Naive thymus-derived CD4-positive, alpha-beta T cell (primary cell): Measurements from ENCODE around the gene LRATD1. TPM values are rescaled to one million over a fixed set of nuclear protein-coding genes. Genes with fewer than 3 reads are reported as not detected.

Experiments
- ATAC-seq: fragments of 150-1000 bp; cut with Tn5 transposase; 2 replicates; pipeline ENCODE4 v1.10.0; 2021; ENCODE audit warnings: mild to moderate bottlenecking, moderate library complexity
- CTCF ChIA-PET: fragments of 350-600 bp; sonication (Branson Sonifier 250); formaldehyde crosslinking; loops from one replicate; lab custom pipeline; 2021; ENCODE audit warnings: antibody characterized with exemption; lab: Charles Lee
- POLR2A ChIA-PET: fragments of 350-600 bp; sonication (Branson Sonifier 250); formaldehyde crosslinking; loops from one replicate; lab custom pipeline; 2021; ENCODE audit warnings: antibody characterized with exemption, inconsistent platforms; lab: Charles Lee
- DNase-seq, 9 donors: peaks; one replicate each; pipeline versions ENCODE4 v3.0.0 to v3.0.0-alpha.2; 2020 to 2022; ENCODE audit warnings: mixed read lengths in 1 of 9
- H3K27ac ChIP-seq: one replicate; pipeline ENCODE4 v1.7.0; 2013; ENCODE audit warnings: mild to moderate bottlenecking, low read depth, low read length, moderate library complexity
- H3K27me3 ChIP-seq, 2 donors: one replicate each; pipeline ENCODE4 v1.7.0; 2013; ENCODE audit warnings: low read length in 2 of 2, mild to moderate bottlenecking in 2 of 2, moderate library complexity in 2 of 2; ENCODE audit not compliant: control insufficient read depth in 2 of 2, insufficient read depth in 2 of 2
- H3K36me3 ChIP-seq, 3 experiments: 1 replicate in 2 of 3; 2 replicates in 1 of 3; pipeline ENCODE4 v1.7.0; 2013; ENCODE audit warnings: low read length in 3 of 3, mild to moderate bottlenecking in 3 of 3, moderate library complexity in 1 of 3; ENCODE audit not compliant: insufficient read depth in 3 of 3, control insufficient read depth in 2 of 3
- H3K4me1 ChIP-seq, 2 donors: one replicate each; pipeline ENCODE4 v1.7.0; 2013; ENCODE audit warnings: low read length in 2 of 2, mild to moderate bottlenecking in 2 of 2, moderate library complexity in 1 of 2; ENCODE audit not compliant: control insufficient read depth in 2 of 2, insufficient read depth in 2 of 2
- H3K4me3 ChIP-seq: 2 replicates; pipeline ENCODE4 v1.7.0; 2013; ENCODE audit warnings: mild to moderate bottlenecking, low read length
- H3K9me3 ChIP-seq, 3 experiments: 1 replicate in 2 of 3; 2 replicates in 1 of 3; pipeline ENCODE4 v1.7.0; 2013; ENCODE audit warnings: low read length in 3 of 3; ENCODE audit not compliant: control insufficient read depth in 2 of 3
- H3K27ac Mint-ChIP-seq, 9 donors: one replicate each; pipeline ENCODE4 v1.8.0; 2020 to 2022; ENCODE audit warnings: mixed read lengths in 9 of 9, mild to moderate bottlenecking in 8 of 9, moderate library complexity in 5 of 9, inconsistent platforms in 2 of 9
- H3K27me3 Mint-ChIP-seq, 5 donors: one replicate each; pipeline ENCODE4 v1.8.0; 2021 to 2022; ENCODE audit warnings: mixed read lengths in 5 of 5, mild to moderate bottlenecking in 1 of 5
- H3K36me3 Mint-ChIP-seq, 5 donors: one replicate each; pipeline ENCODE4 v1.8.0; 2020 to 2022; ENCODE audit warnings: mixed read lengths in 5 of 5, mild to moderate bottlenecking in 3 of 5, inconsistent platforms in 1 of 5
- H3K4me1 Mint-ChIP-seq, 7 donors: one replicate each; pipeline ENCODE4 v1.8.0; 2020 to 2022; ENCODE audit warnings: mixed read lengths in 7 of 7, mild to moderate bottlenecking in 3 of 7, inconsistent platforms in 1 of 7
- H3K4me3 Mint-ChIP-seq, 10 donors: one replicate each; pipeline ENCODE4 v1.8.0; 2020 to 2022; ENCODE audit warnings: mild to moderate bottlenecking in 10 of 10, mixed read lengths in 10 of 10, moderate library complexity in 6 of 10, inconsistent platforms in 2 of 10
- H3K9me3 Mint-ChIP-seq, 11 donors: one replicate each; pipeline ENCODE4 v1.8.0; 2020 to 2022; ENCODE audit warnings: mixed read lengths in 11 of 11, mild to moderate bottlenecking in 4 of 11, inconsistent platforms in 1 of 11, moderate library complexity in 1 of 11
- intact Hi-C, 2 donors: fragments of 100-400 bp; cut with micrococcal nuclease; formaldehyde crosslinking; loops; one replicate each; pipeline ENCODE4 v1.15.1; 2023
- polyA plus RNA-seq, 2 donors: library from polyadenylated mRNA; unstranded; fragments of 300-500 nt; fragmentation: Illumina TruSeq; gene quantifications; one replicate each; pipeline ENCODE4 v1.2.3, GENCODE V29; 2021
- total RNA-seq, 6 experiments: library from RNA in 5 of 6; stranded (reverse) in 5 of 6; gene quantifications; 1 replicate in 5 of 6; 2 replicates in 1 of 6; pipeline ENCODE4 v1.2.3 and lab custom pipeline; 2021 to 2026

The LRATD1 gene
- total and polyA plus RNA-seq, 7 experiments from 2014 or later: not detected

- ATAC-seq (no peak), DNase-seq (no peak)
- Histone ChIP-seq H3K27me3 (no peaks in the 10 kb centered on the region), H3K4me3 (no peak overlapping the region), H3K36me3 (no peaks in the 10 kb centered on the region), H3K27ac (no peak overlapping the region), H3K4me1 (no peaks in the 10 kb centered on the region), H3K9me3 (no peaks in the 10 kb centered on the region)
- Mint-ChIP-seq H3K27me3 (peaks cover 0 to 22% (median 0%) of the 10 kb centered on the region in 5 donors), H3K4me1 (no peaks in the 10 kb centered on the region), H3K9me3 (peaks cover 0 to 6% (median 0%) of the 10 kb centered on the region in 11 donors), H3K4me3 (no peak overlapping the region), H3K36me3 (no peaks in the 10 kb centered on the region), H3K27ac (no peak overlapping the region)
- intact Hi-C loops: no loop called here
- POLR2A ChIA-PET: no interaction called here
- CTCF ChIA-PET: no interaction called here
Observed at GRCh38 chr2:14603676-14604075, 28.8 kb upstream of the LRATD1 start.

DNA sequence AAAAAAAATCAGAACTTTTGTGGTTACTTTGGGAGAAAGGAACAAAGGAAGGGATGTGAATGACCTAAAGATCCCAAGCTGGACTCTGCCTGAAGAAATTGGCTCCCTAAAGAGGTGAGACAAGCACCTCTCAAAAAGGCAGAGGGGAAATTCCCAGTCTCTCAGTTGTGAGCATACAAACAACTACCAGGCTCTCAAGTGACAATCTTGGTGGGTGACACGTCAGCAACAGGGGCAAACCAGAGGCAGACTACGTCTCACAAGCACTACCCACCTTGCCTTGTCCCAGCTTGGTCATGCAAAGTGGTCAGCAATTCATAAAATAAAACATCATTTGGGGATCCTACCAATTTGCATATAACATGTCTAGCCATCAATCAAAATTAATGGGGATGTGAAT lies 24.3 kb upstream of the LRATD1 start:
- Histone ChIP-seq H3K36me3 (no peaks in the 10 kb centered on the region), H3K4me1 (no peaks in the 10 kb centered on the region), H3K4me3 (no peak overlapping the region), H3K9me3 (no peaks in the 10 kb centered on the region), H3K27me3 (no peaks in the 10 kb centered on the region), H3K27ac (no peak overlapping the region)
- intact Hi-C loops: no loop called here
- ATAC-seq (no peak), DNase-seq (no peak)
- Mint-ChIP-seq H3K27me3 (peaks cover 0 to 20% (median 4%) of the 10 kb centered on the region in 5 donors), H3K36me3 (no peaks in the 10 kb centered on the region), H3K4me3 (no peak overlapping the region), H3K4me1 (no peaks in the 10 kb centered on the region), H3K9me3 (peaks cover 0 to 6% (median 0%) of the 10 kb centered on the region in 11 donors), H3K27ac (no peak overlapping the region)
- CTCF ChIA-PET: no interaction called here
- POLR2A ChIA-PET: no interaction called here

- peaks cover 0 to 19% (median 7%) of the 10 kb centered on the region in 5 donors for H3K27me3 Mint-ChIP-seq
- POLR2A ChIA-PET: no interaction called here
- CTCF ChIA-PET: no interaction called here
Observed at GRCh38 chr2:14614017-14614416, 18.5 kb upstream of the LRATD1 start.

GRCh38 chr2:14615121-14615520 lies 17.4 kb upstream of the LRATD1 start:
- no peak overlapping the region for H3K27ac ChIP-seq
- H3K36me3 ChIP-seq: no peaks in the 10 kb centered on the region
- ChIA-PET CTCF (no interaction called here), POLR2A (no interaction called here)
- no peaks in the 10 kb centered on the region for H3K4me1 ChIP-seq
- ATAC-seq: no peak
- intact Hi-C loops: no loop called here
- H3K4me3 ChIP-seq: no peak overlapping the region
- H3K27me3 Mint-ChIP-seq: peaks cover 0 to 19% (median 5%) of the 10 kb centered on the region in 5 donors
- H3K36me3 Mint-ChIP-seq: no peaks in the 10 kb centered on the region
- H3K4me3 Mint-ChIP-seq: no peak overlapping the region
- H3K9me3 Mint-ChIP-seq: peaks cover 0 to 8% (median 2%) of the 10 kb centered on the region in 11 donors
- H3K4me1 Mint-ChIP-seq: no peaks in the 10 kb centered on the region
- H3K27ac Mint-ChIP-seq: no peak overlapping the region
- H3K9me3 ChIP-seq: no peaks in the 10 kb centered on the region
- DNase-seq: no peak
- no peaks in the 10 kb centered on the region for H3K27me3 ChIP-seq

More at GRCh38 chr2:14614017-14614416, 18.5 kb upstream of the LRATD1 start:
- Mint-ChIP-seq H3K27ac (no peak overlapping the region), H3K4me1 (no peaks in the 10 kb centered on the region), H3K9me3 (peaks cover 0 to 6% (median 0%) of the 10 kb centered on the region in 11 donors), H3K4me3 (no peak overlapping the region), H3K36me3 (no peaks in the 10 kb centered on the region)
- H3K27ac ChIP-seq: no peak overlapping the region
- no peaks in the 10 kb centered on the region for H3K9me3 ChIP-seq
- DNase-seq: no peak
- no peaks in the 10 kb centered on the region for H3K36me3 ChIP-seq
- ATAC-seq: no peak
- H3K27me3 ChIP-seq: no peaks in the 10 kb centered on the region
- no peaks in the 10 kb centered on the region for H3K4me1 ChIP-seq
- no peak overlapping the region for H3K4me3 ChIP-seq
- intact Hi-C loops: no loop called here

- intact Hi-C loops: no loop called here
Observed at GRCh38 chr2:14615760-14616159, 16.8 kb upstream of the LRATD1 start.

GRCh38 chr2:14616342-14616741 lies 16.2 kb upstream of the LRATD1 start:
- DNase-seq (no peak), ATAC-seq (no peak)
- H3K4me3 ChIP-seq: no peak overlapping the region
- no peaks in the 10 kb centered on the region for H3K4me1 ChIP-seq
- Mint-ChIP-seq H3K4me1 (no peaks in the 10 kb centered on the region), H3K27ac (no peak overlapping the region), H3K36me3 (no peaks in the 10 kb centered on the region), H3K4me3 (no peak overlapping the region), H3K27me3 (peaks cover 0 to 15% (median 11%) of the 10 kb centered on the region in 5 donors), H3K9me3 (peaks cover 0 to 6% (median 2%) of the 10 kb centered on the region in 11 donors)
- ChIA-PET POLR2A (no interaction called here), CTCF (no interaction called here)
- H3K36me3 ChIP-seq: no peaks in the 10 kb centered on the region
- no peaks in the 10 kb centered on the region for H3K9me3 ChIP-seq
- intact Hi-C loops: no loop called here
- no peak overlapping the region for H3K27ac ChIP-seq
- H3K27me3 ChIP-seq: no peaks in the 10 kb centered on the region

More at GRCh38 chr2:14615760-14616159, 16.8 kb upstream of the LRATD1 start:
- Histone ChIP-seq H3K36me3 (no peaks in the 10 kb centered on the region), H3K4me1 (no peaks in the 10 kb centered on the region), H3K9me3 (no peaks in the 10 kb centered on the region), H3K27me3 (no peaks in the 10 kb centered on the region), H3K4me3 (no peak overlapping the region), H3K27ac (no peak overlapping the region)
- ChIA-PET CTCF (no interaction called here), POLR2A (no interaction called here)
- DNase-seq (no peak), ATAC-seq (no peak)
- peaks cover 0 to 8% (median 2%) of the 10 kb centered on the region in 11 donors for H3K9me3 Mint-ChIP-seq
- no peaks in the 10 kb centered on the region for H3K4me1 Mint-ChIP-seq
- H3K27ac Mint-ChIP-seq: no peak overlapping the region
- no peak overlapping the region for H3K4me3 Mint-ChIP-seq
- no peaks in the 10 kb centered on the region for H3K36me3 Mint-ChIP-seq
- H3K27me3 Mint-ChIP-seq: peaks cover 0 to 19% (median 11%) of the 10 kb centered on the region in 5 donors

- no peak overlapping the region for H3K4me3 Mint-ChIP-seq
- no peaks in the 10 kb centered on the region for H3K4me1 Mint-ChIP-seq
- peaks cover 0 to 6% (median 2%) of the 10 kb centered on the region in 11 donors for H3K9me3 Mint-ChIP-seq
- H3K9me3 ChIP-seq: no peaks in the 10 kb centered on the region
- H3K27me3 Mint-ChIP-seq: peaks cover 0 to 15% (median 11%) of the 10 kb centered on the region in 5 donors
- H3K36me3 Mint-ChIP-seq: no peaks in the 10 kb centered on the region
- no peaks in the 10 kb centered on the region for H3K36me3 ChIP-seq
- no peak for ATAC-seq
- no peaks in the 10 kb centered on the region for H3K4me1 ChIP-seq
- ChIA-PET CTCF (no interaction called here), POLR2A (no interaction called here)
- intact Hi-C loops: no loop called here
- no peak overlapping the region for H3K27ac ChIP-seq
- no peak for DNase-seq
- H3K27me3 ChIP-seq: no peaks in the 10 kb centered on the region
- H3K27ac Mint-ChIP-seq: no peak overlapping the region
- no peak overlapping the region for H3K4me3 ChIP-seq
Observed at GRCh38 chr2:14616950-14617349, 15.6 kb upstream of the LRATD1 start.
